AG09319 (cell line): Measurements from ENCODE around the gene PSMC3.

Experiments used
- DNase-seq: peaks from one replicate; pipeline ENCODE4 v3.0.0-alpha.2; 2010; ENCODE audit warnings: low read depth; ENCODE audit errors: extremely low read depth
- TF ChIP-seq, protein P1 (sequence below): IDR thresholded peaks from 2 replicates; pipeline ENCODE4 v1.5.1; 2011; ENCODE audit warnings: low read depth, mild to moderate bottlenecking, inconsistent platforms, low read length, moderate library complexity

Gene PSMC3

DNA sequence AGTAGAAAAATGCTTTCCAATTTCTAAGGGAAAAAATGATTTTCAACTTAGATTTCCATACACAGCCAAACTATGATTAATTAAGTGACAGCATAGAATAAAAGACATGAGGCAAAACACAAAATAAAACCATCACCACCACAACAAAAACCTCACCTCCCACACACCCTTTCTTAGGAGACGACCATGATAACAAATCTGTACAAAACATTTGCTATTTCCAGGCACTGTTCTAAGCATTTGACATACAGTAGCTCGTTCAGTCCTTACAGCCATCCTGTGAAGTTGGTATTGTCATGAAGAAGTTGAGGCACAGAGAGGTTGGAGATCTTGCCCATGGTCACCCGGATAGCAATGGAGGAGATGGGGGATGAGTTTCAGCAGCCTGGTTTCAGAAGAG is 56.6 kb downstream of the PSMC3 start:
- DNase-seq, result no peak
- TF ChIP-seq, protein P1, sequence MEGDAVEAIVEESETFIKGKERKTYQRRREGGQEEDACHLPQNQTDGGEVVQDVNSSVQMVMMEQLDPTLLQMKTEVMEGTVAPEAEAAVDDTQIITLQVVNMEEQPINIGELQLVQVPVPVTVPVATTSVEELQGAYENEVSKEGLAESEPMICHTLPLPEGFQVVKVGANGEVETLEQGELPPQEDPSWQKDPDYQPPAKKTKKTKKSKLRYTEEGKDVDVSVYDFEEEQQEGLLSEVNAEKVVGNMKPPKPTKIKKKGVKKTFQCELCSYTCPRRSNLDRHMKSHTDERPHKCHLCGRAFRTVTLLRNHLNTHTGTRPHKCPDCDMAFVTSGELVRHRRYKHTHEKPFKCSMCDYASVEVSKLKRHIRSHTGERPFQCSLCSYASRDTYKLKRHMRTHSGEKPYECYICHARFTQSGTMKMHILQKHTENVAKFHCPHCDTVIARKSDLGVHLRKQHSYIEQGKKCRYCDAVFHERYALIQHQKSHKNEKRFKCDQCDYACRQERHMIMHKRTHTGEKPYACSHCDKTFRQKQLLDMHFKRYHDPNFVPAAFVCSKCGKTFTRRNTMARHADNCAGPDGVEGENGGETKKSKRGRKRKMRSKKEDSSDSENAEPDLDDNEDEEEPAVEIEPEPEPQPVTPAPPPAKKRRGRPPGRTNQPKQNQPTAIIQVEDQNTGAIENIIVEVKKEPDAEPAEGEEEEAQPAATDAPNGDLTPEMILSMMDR, result no peak
